H1 (cell line): ENCODE results near the gene QSER1. TPM values are rescaled to one million over a fixed set of nuclear protein-coding genes. Genes with fewer than 3 reads are reported as not detected.

Experiments
- CTCF ChIA-PET: fragments of 300-600 bp; sonication (Branson Sonifier 250); formaldehyde crosslinking; loops from one replicate; lab custom pipeline; 2021; ENCODE audit not compliant: partially characterized antibody; lab: Charles Lee
- POLR2A ChIA-PET: fragments of 300-600 bp; sonication (Branson Sonifier 250); formaldehyde crosslinking; loops from one replicate; lab custom pipeline; 2021; ENCODE audit warnings: inconsistent platforms; ENCODE audit not compliant: partially characterized antibody; lab: Charles Lee
- DNase-seq, 2 experiments: peaks; one replicate each; pipeline versions ENCODE4 v3.0.0 to v3.0.0-alpha.2; 2010 to 2022; ENCODE audit warnings: low spot score in 2 of 2, low read depth in 1 of 2, mixed read lengths in 1 of 2
- FAIRE-seq: peaks from 2 replicates; lab custom pipeline; 2011; peaks lifted over from hg19 to GRCh38; lab: Jason Lieb, UNC
- H2AFZ ChIP-seq: 2 replicates; pipeline ENCODE4 v1.8.1; 2012; ENCODE audit warnings: low read length, inconsistent platforms
- H2AK5ac ChIP-seq: 2 replicates; pipeline ENCODE4 v1.6.1; 2013; ENCODE audit warnings: low read depth, low read length
- H2BK120ac ChIP-seq: replicated peaks from 2 replicates; pipeline ENCODE3; 2013; ENCODE audit warnings: low read depth, low read length, inconsistent platforms
- H2BK12ac ChIP-seq: 2 replicates; pipeline ENCODE4 v1.6.1; 2013; ENCODE audit warnings: low read depth, low read length
- H2BK15ac ChIP-seq: 2 replicates; pipeline ENCODE4 v1.6.1; 2013; ENCODE audit warnings: low read length
- H2BK20ac ChIP-seq: 2 replicates; pipeline ENCODE4 v1.6.1; 2013; ENCODE audit warnings: low read length
- H2BK5ac ChIP-seq: 2 replicates; pipeline ENCODE4 v1.6.1; 2013; ENCODE audit warnings: low read depth, low read length
- H3K14ac ChIP-seq: 2 replicates; pipeline ENCODE4 v1.6.1; 2013; ENCODE audit warnings: inconsistent platforms; ENCODE audit not compliant: insufficient read length
- H3K18ac ChIP-seq: 2 replicates; pipeline ENCODE4 v1.6.1; 2013; ENCODE audit warnings: low read length; ENCODE audit errors: extremely low read depth
- H3K23ac ChIP-seq: 2 replicates; pipeline ENCODE4 v1.6.1; 2013; ENCODE audit warnings: inconsistent platforms; ENCODE audit not compliant: insufficient read length
- H3K23me2 ChIP-seq: 2 replicates; pipeline ENCODE4 v1.6.1; 2013; ENCODE audit warnings: low read depth, low read length
- H3K27ac ChIP-seq: 2 replicates; pipeline ENCODE4 v1.6.1; 2011; ENCODE audit warnings: low read depth, low read length, inconsistent platforms
- H3K27me3 ChIP-seq, 4 experiments: replicated peaks in 1 of 4; 1 replicate in 1 of 4; 2 replicates in 3 of 4; pipeline versions ENCODE4 v1.6.1 to v1.8.1; 2011 to 2013; ENCODE audit warnings: low read length in 3 of 4, mild to moderate bottlenecking in 3 of 4, inconsistent platforms in 2 of 4, mixed read lengths in 2 of 4, moderate library complexity in 1 of 4; ENCODE audit not compliant: control insufficient read depth in 3 of 4, insufficient read depth in 3 of 4; ENCODE audit errors: extremely low read depth in 1 of 4
- H3K36me3 ChIP-seq, 4 experiments: 2 replicates each; pipeline versions ENCODE4 v1.6.1 to v1.8.1; 2011 to 2013; ENCODE audit warnings: mild to moderate bottlenecking in 4 of 4, low read length in 3 of 4, moderate library complexity in 2 of 4, control low read depth in 1 of 4, inconsistent platforms in 1 of 4; ENCODE audit not compliant: insufficient read depth in 4 of 4, control insufficient read depth in 2 of 4
- H3K4ac ChIP-seq: replicated peaks from 2 replicates; pipeline ENCODE3; 2013; ENCODE audit warnings: low read length, low read depth, mixed read lengths, inconsistent platforms; ENCODE audit not compliant: insufficient read length
- H3K4me1 ChIP-seq, 4 experiments: replicated peaks in 1 of 4; 1 replicate in 1 of 4; 2 replicates in 3 of 4; pipeline versions ENCODE4 v1.6.1 to v1.8.1; 2011 to 2013; ENCODE audit warnings: low read length in 3 of 4, inconsistent platforms in 2 of 4, mixed read lengths in 1 of 4; ENCODE audit not compliant: insufficient read depth in 4 of 4, control insufficient read depth in 3 of 4
- H3K4me2 ChIP-seq, 2 experiments: 2 replicates each; pipeline versions ENCODE4 v1.6.1 to v1.8.1; 2011 to 2013; ENCODE audit warnings: low read depth in 2 of 2, low read length in 2 of 2, control low read depth in 1 of 2, inconsistent platforms in 1 of 2, mild to moderate bottlenecking in 1 of 2; ENCODE audit not compliant: insufficient read depth in 1 of 2
- H3K4me3 ChIP-seq, 4 experiments: fragments of 200-600, 300-600 bp in 1 of 4; sonication (generic), shearing (Covaris generic), sonication (Bioruptor Twin) in 1 of 4; 2 replicates each; pipeline versions ENCODE4 v1.5.1 to v1.8.1; 2011 to 2016; ENCODE audit warnings: low read length in 4 of 4, low read depth in 3 of 4, control low read depth in 2 of 4, inconsistent platforms in 2 of 4, mild to moderate bottlenecking in 2 of 4, mixed read lengths in 1 of 4, moderate library complexity in 1 of 4; ENCODE audit not compliant: insufficient read depth in 2 of 4; ENCODE audit errors: extremely low read depth in 1 of 4
- H3K56ac ChIP-seq: replicated peaks from 2 replicates; pipeline ENCODE3; 2013; ENCODE audit warnings: low read depth, mild to moderate bottlenecking, mixed read lengths, low read length, inconsistent platforms; ENCODE audit not compliant: insufficient read length
- H3K79me1 ChIP-seq: 2 replicates; pipeline ENCODE4 v1.6.1; 2013; ENCODE audit warnings: low read depth, low read length, control low read depth
- H3K79me2 ChIP-seq, 2 experiments: 2 replicates each; pipeline versions ENCODE4 v1.6.1 to v1.8.1; 2012 to 2013; ENCODE audit warnings: low read length in 2 of 2, mild to moderate bottlenecking in 2 of 2, inconsistent platforms in 1 of 2; ENCODE audit not compliant: insufficient read depth in 2 of 2, control insufficient read depth in 1 of 2
- H3K9ac ChIP-seq, 4 experiments: replicated peaks in 1 of 4; 1 replicate in 1 of 4; 2 replicates in 3 of 4; pipeline versions ENCODE4 v1.6.1 to v1.8.1; 2011 to 2013; ENCODE audit warnings: low read depth in 3 of 4, low read length in 3 of 4, control low read depth in 2 of 4, mild to moderate bottlenecking in 2 of 4, moderate library complexity in 2 of 4, inconsistent platforms in 1 of 4; ENCODE audit errors: extremely low read depth in 1 of 4
- H3K9me3 ChIP-seq, 2 experiments: 2 replicates each; pipeline versions ENCODE4 v1.6.1 to v1.8.1; 2012 to 2013; ENCODE audit warnings: mild to moderate bottlenecking in 2 of 2, moderate library complexity in 2 of 2, control low read depth in 1 of 2, inconsistent platforms in 1 of 2, low read depth in 1 of 2, low read length in 1 of 2, mixed read lengths in 1 of 2; ENCODE audit not compliant: insufficient read depth in 2 of 2
- H4K20me1 ChIP-seq, 2 experiments: replicated peaks in 1 of 2; 2 replicates each; pipeline versions ENCODE3 to v1.8.1; 2011 to 2013; ENCODE audit warnings: inconsistent platforms in 2 of 2, low read length in 2 of 2, mild to moderate bottlenecking in 1 of 2; ENCODE audit not compliant: insufficient read depth in 2 of 2, control insufficient read depth in 1 of 2
- H4K5ac ChIP-seq: 2 replicates; pipeline ENCODE4 v1.6.1; 2013; ENCODE audit warnings: low read length, low read depth, mixed read lengths, inconsistent platforms; ENCODE audit not compliant: insufficient read length
- H4K8ac ChIP-seq: 2 replicates; pipeline ENCODE4 v1.8.0; 2013; ENCODE audit warnings: mild to moderate bottlenecking, moderate library complexity, low read length, inconsistent platforms; ENCODE audit not compliant: insufficient read depth; ENCODE audit errors: extremely low read depth
- H4K91ac ChIP-seq: replicated peaks from 2 replicates; pipeline ENCODE3; 2013; ENCODE audit warnings: low read length, mixed read lengths, inconsistent platforms; ENCODE audit not compliant: insufficient read length
- RBBP5 ChIP-seq: IDR thresholded peaks from 2 replicates; pipeline ENCODE4 v1.7.1; 2012; ENCODE audit warnings: low read depth, mild to moderate bottlenecking, inconsistent platforms, low read length, moderate library complexity, borderline replicate concordance
- WGBS, 2 experiments: shearing (Covaris generic) in 1 of 2; methylation state at CpG; one replicate each; pipeline versions ENCODE4 v1.1.6 to v1.1.7; 2013 to 2015; ENCODE audit warnings: low lambda C conversion rate in 2 of 2, mixed read lengths in 2 of 2, inconsistent platforms in 1 of 2, low coverage in 1 of 2, missing lambda C conversion rate in 1 of 2; ENCODE audit not compliant: insufficient replicate concordance in 2 of 2, insufficient coverage in 1 of 2, insufficient read length in 1 of 2; ENCODE audit errors: extremely low coverage in 1 of 2, missing lambda C conversion rate in 1 of 2; 5-methylcytosine and 5-hydroxymethylcytosine counted together
- polyA plus RNA-seq, 7 experiments: library from polyadenylated mRNA; depleted of rRNA in 3 of 7; stranded (reverse) in 5 of 7; unstranded in 2 of 7; fragments of >200 nt in 5 of 7; fragments of 200-250 nt in 2 of 7; gene quantifications; 1 replicate in 5 of 7; 2 replicates in 1 of 7; 4 replicates in 1 of 7; pipeline versions ENCODE4 v1.2.1 to v1.2.3, GENCODE V29; 2011 to 2013; ENCODE audit warnings: missing spikeins in 2 of 7, mixed read lengths in 2 of 7
- total RNA-seq: library from RNA; stranded (reverse); fragmentation: NEBNext Ultra II Directional; extraction: Animal tissue kit (Norgen Biotek cat#: 25700); gene quantifications from 2 replicates; pipeline ENCODE4 v1.2.1, GENCODE V29; 2021

QSER1 gene
- total and polyA plus RNA-seq, 2 of the 8 experiments (the other 6 are each of a cell fraction or from before 2014, with no cell fraction given), result 29.3 to 117 TPM

DNA sequence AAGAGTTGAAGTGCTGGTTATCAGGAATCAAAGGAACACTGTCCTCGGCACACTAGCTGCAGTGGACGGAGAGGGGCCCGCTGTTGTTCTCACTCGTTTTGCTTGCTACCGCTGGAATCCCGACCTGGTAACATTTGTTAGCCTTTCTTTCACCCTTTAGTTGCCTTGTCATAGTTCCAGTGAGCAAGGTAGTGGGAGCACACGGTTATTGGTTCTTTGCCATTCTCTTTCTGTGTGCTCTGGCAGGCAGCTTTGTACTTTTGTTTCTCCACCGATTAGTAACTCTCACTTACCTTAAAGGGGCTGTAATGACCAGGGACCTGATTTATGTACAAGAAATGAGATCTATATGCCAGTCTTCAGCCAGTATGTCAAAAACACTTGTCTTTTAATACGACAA lies 124.9 kb downstream of the QSER1 start:
- Histone ChIP-seq H3K9me3 (no peaks in the 10 kb centered on the region), H3K4me1 (peaks cover 3 to 6% (median 3%) of the 10 kb centered on the region in 4 experiments; a peak in 6 of 7 replicates), H2BK12ac (no peak overlapping the region), H3K56ac (no peak overlapping the region), H3K9ac (no peak overlapping the region), H3K14ac (no peak overlapping the region), H3K36me3 (no peaks in the 10 kb centered on the region), H4K20me1 (no peaks in the 10 kb centered on the region), H3K18ac (no peak overlapping the region), H2BK20ac (no peak overlapping the region), H2AK5ac (no peak overlapping the region), H3K23me2 (peaks cover 5% of the 10 kb centered on the region), H4K5ac (no peak overlapping the region), H2BK120ac (no peak overlapping the region), H3K4ac (no peak overlapping the region), H3K27ac (no peak overlapping the region), H3K79me2 (no peaks in the 10 kb centered on the region), H4K91ac (no peak overlapping the region), H3K27me3 (peaks cover 0 to 12% (median 5%) of the 10 kb centered on the region in 4 experiments; a peak in 4 of 7 replicates), H3K4me2 (peak overlapping the region in 1 of 2 experiments; percentile 90; a peak in 1 of 4 replicates), H2AFZ (no peak overlapping the region), H3K79me1 (no peaks in the 10 kb centered on the region), H2BK5ac (no peak overlapping the region), H3K4me3 (peak overlapping the region in 1 of 4 experiments; percentile 67; a peak in 1 of 8 replicates), H3K23ac (no peak overlapping the region), H2BK15ac (no peak overlapping the region), H4K8ac (no peak overlapping the region)
- CTCF ChIA-PET, result interaction anchor here (1.1 to 2.4 kb wide), 2 partner anchors 15 to 48 kb away, joined by 3 to 13 read pairs; no protein-coding TSS in a partner anchor
- FAIRE-seq, result no peak
- POLR2A ChIA-PET, result interaction anchor here (0.5 to 2.9 kb wide), 3 partner anchors 10 to 32 kb away, joined by 3 to 21 read pairs (median 6); partner anchors contain the start of gene TCP11L1
- WGBS, 2 experiments, result 78% methylated on average over 9 of the region's 9 CpGs; no CpG with 5 or more reads in 1 of the 2 experiments
- DNase-seq, result no peak
- TF ChIP-seq RBBP5, result no peak
